Ovary (tissue), 9 donors: Measurements from ENCODE around the gene SLC24A4. TPM values are rescaled to one million over a fixed set of nuclear protein-coding genes. Genes with fewer than 3 reads are reported as not detected.

ENCODE experiments used
- DNase-seq, 5 donors: peaks; one replicate each; pipeline ENCODE4 v3.0.0-alpha.2; 2019 to 2020
- H3K27ac ChIP-seq, 2 donors: fragments of 200-600 bp; one replicate each; pipeline versions ENCODE4 v1.5.1 to v1.8.0; 2019 to 2022
- H3K27me3 ChIP-seq: fragments of 200-600 bp; one replicate; pipeline ENCODE4 v1.8.0; 2022
- H3K36me3 ChIP-seq: fragments of 200-600 bp; sonication (generic); one replicate; pipeline ENCODE4 v1.5.1; 2019
- H3K4me1 ChIP-seq: one replicate; pipeline ENCODE4 v1.8.1; 2013; ENCODE audit warnings: mild to moderate bottlenecking, moderate library complexity; ENCODE audit not compliant: insufficient read depth
- H3K4me3 ChIP-seq: fragments of 200-600 bp; sonication (generic); one replicate; pipeline ENCODE4 v1.5.1; 2017
- H3K9me3 ChIP-seq, 2 donors: fragments of 200-600 bp in 1 of 2; sonication (generic) in 1 of 2; one replicate each; pipeline versions ENCODE4 v1.5.1 to v1.8.1; 2013 to 2019; ENCODE audit warnings: mild to moderate bottlenecking in 1 of 2, moderate library complexity in 1 of 2
- EP300 ChIP-seq: sonication (generic); formaldehyde crosslinking; IDR thresholded peaks from one replicate; pipeline ENCODE4 v1.6.1; 2017; ENCODE audit warnings: antibody characterized with exemption
- POLR2A ChIP-seq: fragments of 450-650 bp; IDR thresholded peaks from one replicate; pipeline ENCODE4 v1.6.1; 2017; ENCODE audit warnings: antibody characterized with exemption, mild to moderate bottlenecking, moderate library complexity
- WGBS, 3 donors: extraction: QIAGEN DNeasy Blood & Tissue Kit in 1 of 3; methylation state at CpG; one replicate each; pipeline versions ENCODE4 v1.1.5 to v1.1.7; 2013 to 2017; 5-methylcytosine and 5-hydroxymethylcytosine counted together
- intact Hi-C, 4 donors: fragments of 100-400 bp; cut with DNase I; formaldehyde crosslinking; loops; one replicate each; pipeline versions ENCODE4 v1.11.0 to v1.15.1; 2022 to 2023
- polyA plus RNA-seq, 2 donors: library from polyadenylated mRNA; stranded (reverse); fragments of 200-250 nt in 1 of 2; fragments of 350-450 nt in 1 of 2; fragmentation: Illumina TruSeq in 1 of 2; extraction: RNeasy Lipid Tissue Mini Kit (QIAGEN cat#74804) in 1 of 2; gene quantifications; one replicate each; pipeline ENCODE4 v1.2.3, GENCODE V29; 2013 to 2014
- total RNA-seq, 7 donors: library from RNA; depleted of rRNA in 2 of 7; stranded (reverse); fragments of >200 nt in 2 of 7; fragmentation: NEBNext Ultra II Directional in 3 of 7; extraction: Animal tissue kit (Norgen Biotek cat#: 25700) in 3 of 7; gene quantifications; one replicate each; pipeline versions ENCODE4 v1.1.0 to v1.2.4, GENCODE V29; 2016 to 2023
- TF ChIP-seq, protein P1 (sequence below), 3 donors: fragments of 450-650 bp in 2 of 3; fragments of 200-600 bp in 1 of 3; IDR thresholded peaks; one replicate each; pipeline versions ENCODE4 v1.5.1 to v1.8.0; 2016 to 2022; ENCODE audit warnings: antibody characterized with exemption in 3 of 3, mild to moderate bottlenecking in 1 of 3
- donor health status: DM: no; HTN: no; CAD: no; lungs with moderate emphysema.
- donor health status: DM: no; HTN: no; CAD: no.
- donor health status: Bipolar disorder and iron deficiency.
- donor health status: DM: yes; HTN: yes; CAD: no.
- donor health status: DM: no; HTN: no; CAD: no.
- donor health status: DM: yes; HTN: yes; CAD: no.

SLC24A4 gene
- total and polyA plus RNA-seq, 9 donors = 0.10 to 0.98 (median 0.24) TPM

- Histone ChIP-seq H3K27me3 (no peaks in the 10 kb centered on the region), H3K36me3 (no peaks in the 10 kb centered on the region), H3K9me3 (no peaks in the 10 kb centered on the region), H3K4me1 (no peaks in the 10 kb centered on the region), H3K27ac (no peak overlapping the region), H3K4me3 (no peak overlapping the region)
- TF ChIP-seq POLR2A (no peak), EP300 (no peak)
- TF ChIP-seq, protein P1, sequence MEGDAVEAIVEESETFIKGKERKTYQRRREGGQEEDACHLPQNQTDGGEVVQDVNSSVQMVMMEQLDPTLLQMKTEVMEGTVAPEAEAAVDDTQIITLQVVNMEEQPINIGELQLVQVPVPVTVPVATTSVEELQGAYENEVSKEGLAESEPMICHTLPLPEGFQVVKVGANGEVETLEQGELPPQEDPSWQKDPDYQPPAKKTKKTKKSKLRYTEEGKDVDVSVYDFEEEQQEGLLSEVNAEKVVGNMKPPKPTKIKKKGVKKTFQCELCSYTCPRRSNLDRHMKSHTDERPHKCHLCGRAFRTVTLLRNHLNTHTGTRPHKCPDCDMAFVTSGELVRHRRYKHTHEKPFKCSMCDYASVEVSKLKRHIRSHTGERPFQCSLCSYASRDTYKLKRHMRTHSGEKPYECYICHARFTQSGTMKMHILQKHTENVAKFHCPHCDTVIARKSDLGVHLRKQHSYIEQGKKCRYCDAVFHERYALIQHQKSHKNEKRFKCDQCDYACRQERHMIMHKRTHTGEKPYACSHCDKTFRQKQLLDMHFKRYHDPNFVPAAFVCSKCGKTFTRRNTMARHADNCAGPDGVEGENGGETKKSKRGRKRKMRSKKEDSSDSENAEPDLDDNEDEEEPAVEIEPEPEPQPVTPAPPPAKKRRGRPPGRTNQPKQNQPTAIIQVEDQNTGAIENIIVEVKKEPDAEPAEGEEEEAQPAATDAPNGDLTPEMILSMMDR (IDR thresholded peaks at IDR 0.05) = no peak
- DNase-seq = no peak
- 68 to 78% (median 72%) methylated on average over 6 of the region's 6 CpGs for WGBS, 3 donors
- intact Hi-C loops = no loop called here
These were observed 137.6 kb downstream of the SLC24A4 start for GRCh38 chr14:92460541-92460915.

- 45 to 50% (median 46%) methylated on average over 19 of the region's 19 CpGs for WGBS, 3 donors
- no peak for TF ChIP-seq POLR2A
- TF ChIP-seq, protein P1 (IDR thresholded peaks at IDR 0.05) = no peak
- TF ChIP-seq EP300 = no peak
- Histone ChIP-seq H3K4me1 (no peaks in the 10 kb centered on the region), H3K27ac (no peak overlapping the region), H3K9me3 (no peaks in the 10 kb centered on the region), H3K36me3 (no peaks in the 10 kb centered on the region), H3K27me3 (no peaks in the 10 kb centered on the region), H3K4me3 (no peak overlapping the region)
- intact Hi-C loops = no loop called here
- DNase-seq = no peak
These were observed 138.1 kb downstream of the SLC24A4 start for GRCh38 chr14:92460916-92461579.

DNA sequence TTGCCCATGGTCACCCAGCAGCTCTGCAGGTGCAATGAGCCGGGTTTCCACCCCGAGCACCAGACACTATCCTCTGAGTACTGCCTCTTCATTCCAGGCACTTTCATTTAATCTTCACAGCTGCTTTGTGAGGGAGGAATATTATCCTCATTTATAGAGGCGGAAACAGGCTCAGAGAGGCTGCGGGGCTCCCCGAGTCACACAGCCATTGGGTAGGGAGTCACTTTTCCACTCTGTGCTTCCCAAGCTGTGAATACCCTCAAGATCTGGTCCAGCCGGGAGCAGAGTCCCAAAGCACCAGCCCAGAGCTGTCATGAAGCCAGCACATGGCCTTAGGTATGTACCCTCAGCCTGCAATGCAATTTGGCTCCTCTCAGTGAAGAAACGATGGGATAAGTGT is 138.9 kb downstream of the SLC24A4 start:
- intact Hi-C loops = no loop called here
- no peaks in the 10 kb centered on the region for H3K27me3 ChIP-seq
- no peak for DNase-seq
- no peaks in the 10 kb centered on the region for H3K36me3 ChIP-seq
- H3K4me3 ChIP-seq = no peak overlapping the region
- 82 to 93% (median 85%) methylated on average over 7 of the region's 7 CpGs for WGBS, 3 donors
- no peaks in the 10 kb centered on the region for H3K9me3 ChIP-seq
- H3K27ac ChIP-seq = no peak overlapping the region
- H3K4me1 ChIP-seq = no peaks in the 10 kb centered on the region
- TF ChIP-seq POLR2A (no peak), EP300 (no peak)
- TF ChIP-seq, protein P1 (IDR thresholded peaks at IDR 0.05) = no peak

DNA sequence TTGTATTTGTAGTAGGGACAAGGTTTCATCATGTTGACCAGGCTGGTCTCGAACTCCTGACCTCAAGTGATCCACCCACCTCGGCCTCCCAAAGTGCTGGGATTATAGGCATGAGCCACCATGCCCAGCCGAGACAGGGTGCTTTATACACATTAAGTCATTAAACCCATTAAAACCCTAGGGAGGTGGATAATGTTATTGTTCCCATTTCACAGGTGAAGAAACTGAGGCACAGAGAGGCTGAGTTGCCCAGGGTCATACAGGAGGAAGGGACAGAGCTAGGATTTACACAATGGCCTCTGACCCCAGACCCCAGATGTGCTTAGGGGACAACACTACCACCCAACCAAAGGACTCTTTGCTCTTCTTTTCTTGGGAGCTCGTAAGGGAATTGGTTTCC is 139.6 kb downstream of the SLC24A4 start:
- no peaks in the 10 kb centered on the region for H3K36me3 ChIP-seq
- DNase-seq = no peak
- 92 to 95% (median 94%) methylated on average over 4 of the region's 4 CpGs for WGBS, 3 donors
- H3K4me3 ChIP-seq = no peak overlapping the region
- no peaks in the 10 kb centered on the region for H3K4me1 ChIP-seq
- no peaks in the 10 kb centered on the region for H3K27me3 ChIP-seq
- no peaks in the 10 kb centered on the region for H3K9me3 ChIP-seq
- no peak overlapping the region for H3K27ac ChIP-seq
- intact Hi-C loops = no loop called here
- TF ChIP-seq, protein P1 (IDR thresholded peaks at IDR 0.05) = no peak
- no peak for TF ChIP-seq EP300
- TF ChIP-seq POLR2A = no peak
